GM12878 (cell line): ENCODE measurements around the gene RCAN1. TPM values are rescaled to one million over a fixed set of nuclear protein-coding genes. Genes with fewer than 3 reads are reported as not detected.

Experiments
- ATAC-seq: fragments of 200-7000 bp; cut with Tn5 transposase; 3 replicates; pipeline ENCODE4 v1.9.1; 2020; ENCODE audit warnings: mild to moderate bottlenecking, moderate library complexity
- BruUV-seq: library from RNA; stranded (reverse); fragments of 400-500 nt; replicated peaks from 2 replicates; lab custom pipeline; 2021; lab: Mats Ljungman, UMichigan
- CTCF ChIA-PET: fragments of 300-600 bp; sonication (Branson Sonifier 250); formaldehyde crosslinking; extraction: SDS; loops from one replicate; lab custom pipeline; 2021; ENCODE audit warnings: inconsistent platforms; lab: Yijun Ruan, JAX
- POLR2A ChIA-PET: fragments of 350-600 bp; formaldehyde crosslinking; extraction: SDS; loops from one replicate; lab custom pipeline; 2021; ENCODE audit warnings: inconsistent platforms; lab: Charles Lee
- RAD21 ChIA-PET: fragments of 300-600 bp; sonication (Branson Sonifier 250); formaldehyde crosslinking; loops from one replicate; lab custom pipeline; 2023; ENCODE audit warnings: antibody characterized with exemption; ENCODE audit not compliant: unreplicated experiment; lab: Charles Lee
- SMC1A ChIA-PET: fragments of 300-600 bp; sonication (Branson Sonifier 250); formaldehyde crosslinking; loops from one replicate; lab custom pipeline; 2023; ENCODE audit not compliant: unreplicated experiment, uncharacterized antibody; lab: Charles Lee
- DNase-seq: peaks from one replicate; pipeline ENCODE4 v3.0.0-alpha.2; 2011; ENCODE audit warnings: low read depth, low spot score
- FAIRE-seq: peaks from 3 replicates; lab custom pipeline; 2011; peaks lifted over from hg19 to GRCh38; lab: Jason Lieb, UNC
- H2AFZ ChIP-seq: 2 replicates; pipeline ENCODE4 v1.6.0; 2011; ENCODE audit warnings: low read depth, low read length, control low read depth; ENCODE audit not compliant: control insufficient read depth
- H3K27ac ChIP-seq: 2 replicates; pipeline ENCODE4 v1.5.1; 2011; ENCODE audit warnings: control low read depth; ENCODE audit not compliant: control insufficient read depth, insufficient read depth
- H3K27me3 ChIP-seq, 2 experiments: replicated peaks in 1 of 2; 2 replicates each; pipeline versions ENCODE4 v1.6.0 to v1.6.1; 2011; ENCODE audit warnings: low read length in 1 of 2; ENCODE audit not compliant: control insufficient read depth in 2 of 2, insufficient read depth in 2 of 2
- H3K36me3 ChIP-seq, 2 experiments: 2 replicates each; pipeline ENCODE4 v1.5.1; 2011; ENCODE audit warnings: low read length in 1 of 2; ENCODE audit not compliant: control insufficient read depth in 2 of 2, insufficient read depth in 2 of 2
- H3K4me1 ChIP-seq: 2 replicates; pipeline ENCODE4 v1.6.1; 2011; ENCODE audit warnings: mild to moderate bottlenecking, low read length, moderate library complexity, mixed read lengths; ENCODE audit not compliant: control insufficient read depth, insufficient read depth
- H3K4me2 ChIP-seq: 2 replicates; pipeline ENCODE4 v1.6.0; 2011; ENCODE audit warnings: control low read depth; ENCODE audit not compliant: control insufficient read depth, insufficient read depth
- H3K4me3 ChIP-seq: fragments of 200-600 bp; sonication (generic); 2 replicates; pipeline ENCODE4 v1.5.1; 2016
- H3K79me2 ChIP-seq: 2 replicates; pipeline ENCODE4 v1.6.0; 2011; ENCODE audit warnings: low read length; ENCODE audit not compliant: control insufficient read depth, insufficient read depth
- H3K9ac ChIP-seq: 2 replicates; pipeline ENCODE4 v1.8.0; 2011; ENCODE audit warnings: low read length, control low read depth, mixed read lengths; ENCODE audit not compliant: control insufficient read depth, insufficient read depth
- H3K9me3 ChIP-seq: replicated peaks from 3 replicates; pipeline ENCODE4 v1.5.1; 2011; ENCODE audit warnings: mild to moderate bottlenecking, low read length; ENCODE audit not compliant: control insufficient read depth, insufficient read depth
- H4K20me1 ChIP-seq: 2 replicates; pipeline ENCODE4 v1.6.0; 2011; ENCODE audit not compliant: control insufficient read depth, insufficient read depth
- RCOR1 ChIP-seq: conservative IDR thresholded peaks from 2 replicates; pipeline ENCODE4 v1.6.1; 2012; ENCODE audit warnings: low read depth, low read length, improper control_type of control experiment
- TAF1 ChIP-seq: IDR thresholded peaks from 2 replicates; pipeline ENCODE4 v1.6.1; 2011; ENCODE audit warnings: mild to moderate bottlenecking, low read depth, low read length, borderline replicate concordance
- WGBS: methylation state at CpG from one replicate; pipeline ENCODE4 v1.1.6; 2016; ENCODE audit warnings: low lambda C conversion rate; ENCODE audit not compliant: insufficient replicate concordance, insufficient coverage; ENCODE audit errors: missing lambda C conversion rate; 5-methylcytosine and 5-hydroxymethylcytosine counted together
- in situ Hi-C: fragments of 300-500 bp; cut with MboI; formaldehyde crosslinking; loops from 9 replicates; pipeline ENCODE4 v1.14.3; 2018; ENCODE audit warnings: mixed read lengths
- intact Hi-C: fragments of 100-400 bp; cut with micrococcal nuclease; formaldehyde crosslinking; loops from one replicate; pipeline ENCODE4 v1.14.2; 2022; ENCODE audit not compliant: unreplicated experiment
- polyA plus RNA-seq, 11 experiments: library from polyadenylated mRNA; depleted of rRNA in 4 of 11; unstranded in 6 of 11; stranded (reverse) in 5 of 11; fragments of >200 nt; fragmentation: Nextera tagmentation in 4 of 11; fragmentation: Illumina TruSeq in 1 of 11; extraction: Ambion mirVana in 4 of 11; extraction: Trizol in 1 of 11; gene quantifications; 1 replicate in 1 of 11; 2 replicates in 10 of 11; pipeline versions ENCODE4 v1.2.1 to v1.2.3, GENCODE V29; 2011 to 2016; ENCODE audit warnings: inconsistent platforms in 2 of 11, missing spikeins in 2 of 11, low read depth in 1 of 11
- total RNA-seq, 4 experiments: library from RNA; depleted of rRNA in 3 of 4; stranded (reverse); fragments of >200 nt in 3 of 4; fragmentation: Illumina TruSeq in 1 of 4; extraction: Trizol in 1 of 4; gene quantifications; 2 replicates each; pipeline versions ENCODE4 v1.2.1 to v1.2.3, GENCODE V29; 2013 to 2021
- TF ChIP-seq, protein P1 (sequence below): fragments of 450-650 bp; formaldehyde crosslinking; IDR thresholded peaks from 2 replicates; pipeline ENCODE4 v1.4.0; 2020; ENCODE audit warnings: mild to moderate bottlenecking, moderate library complexity
- TF ChIP-seq, protein P2 (sequence below): fragments of 450-650 bp; IDR thresholded peaks from 2 replicates; pipeline ENCODE4 v1.6.1; 2017; ENCODE audit warnings: mild to moderate bottlenecking
- TF ChIP-seq, protein P3 (sequence below): fragments of 450-650 bp; IDR thresholded peaks from 2 replicates; pipeline ENCODE4 v1.6.1; 2014; ENCODE audit warnings: mild to moderate bottlenecking

Gene RCAN1
- total and polyA plus RNA-seq, 10 of the 15 experiments (the other 5 are each of a cell fraction or from before 2014, with no cell fraction given): 2.8 to 12.9 (median 10.5) TPM

DNA sequence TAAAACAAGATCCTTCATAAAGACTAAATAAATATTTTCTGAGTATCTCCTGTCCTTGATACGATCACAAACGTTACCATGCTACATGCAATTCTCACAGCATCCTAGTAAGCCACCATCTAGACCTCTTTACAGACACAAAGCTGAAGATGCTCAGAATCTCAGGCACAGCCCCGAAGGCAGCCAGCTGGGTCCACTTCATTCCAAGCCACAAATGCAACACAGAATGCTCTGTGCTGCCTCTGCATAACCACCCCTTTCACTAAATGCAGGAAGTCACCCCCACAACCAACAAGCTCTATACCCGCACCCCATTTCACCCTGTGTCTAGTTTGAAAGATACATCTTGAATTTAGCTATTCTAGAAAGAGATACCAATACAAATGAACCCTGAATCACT lies 12.9 kb downstream of the RCAN1 start:
- BruUV-seq: no TSS peak
- no peak overlapping the region for H3K9ac ChIP-seq
- TF ChIP-seq, protein P1, sequence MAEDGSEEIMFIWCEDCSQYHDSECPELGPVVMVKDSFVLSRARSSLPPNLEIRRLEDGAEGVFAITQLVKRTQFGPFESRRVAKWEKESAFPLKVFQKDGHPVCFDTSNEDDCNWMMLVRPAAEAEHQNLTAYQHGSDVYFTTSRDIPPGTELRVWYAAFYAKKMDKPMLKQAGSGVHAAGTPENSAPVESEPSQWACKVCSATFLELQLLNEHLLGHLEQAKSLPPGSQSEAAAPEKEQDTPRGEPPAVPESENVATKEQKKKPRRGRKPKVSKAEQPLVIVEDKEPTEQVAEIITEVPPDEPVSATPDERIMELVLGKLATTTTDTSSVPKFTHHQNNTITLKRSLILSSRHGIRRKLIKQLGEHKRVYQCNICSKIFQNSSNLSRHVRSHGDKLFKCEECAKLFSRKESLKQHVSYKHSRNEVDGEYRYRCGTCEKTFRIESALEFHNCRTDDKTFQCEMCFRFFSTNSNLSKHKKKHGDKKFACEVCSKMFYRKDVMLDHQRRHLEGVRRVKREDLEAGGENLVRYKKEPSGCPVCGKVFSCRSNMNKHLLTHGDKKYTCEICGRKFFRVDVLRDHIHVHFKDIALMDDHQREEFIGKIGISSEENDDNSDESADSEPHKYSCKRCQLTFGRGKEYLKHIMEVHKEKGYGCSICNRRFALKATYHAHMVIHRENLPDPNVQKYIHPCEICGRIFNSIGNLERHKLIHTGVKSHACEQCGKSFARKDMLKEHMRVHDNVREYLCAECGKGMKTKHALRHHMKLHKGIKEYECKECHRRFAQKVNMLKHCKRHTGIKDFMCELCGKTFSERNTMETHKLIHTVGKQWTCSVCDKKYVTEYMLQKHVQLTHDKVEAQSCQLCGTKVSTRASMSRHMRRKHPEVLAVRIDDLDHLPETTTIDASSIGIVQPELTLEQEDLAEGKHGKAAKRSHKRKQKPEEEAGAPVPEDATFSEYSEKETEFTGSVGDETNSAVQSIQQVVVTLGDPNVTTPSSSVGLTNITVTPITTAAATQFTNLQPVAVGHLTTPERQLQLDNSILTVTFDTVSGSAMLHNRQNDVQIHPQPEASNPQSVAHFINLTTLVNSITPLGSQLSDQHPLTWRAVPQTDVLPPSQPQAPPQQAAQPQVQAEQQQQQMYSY (CRISPR knock-in tag): no peak
- TF ChIP-seq, protein P2, sequence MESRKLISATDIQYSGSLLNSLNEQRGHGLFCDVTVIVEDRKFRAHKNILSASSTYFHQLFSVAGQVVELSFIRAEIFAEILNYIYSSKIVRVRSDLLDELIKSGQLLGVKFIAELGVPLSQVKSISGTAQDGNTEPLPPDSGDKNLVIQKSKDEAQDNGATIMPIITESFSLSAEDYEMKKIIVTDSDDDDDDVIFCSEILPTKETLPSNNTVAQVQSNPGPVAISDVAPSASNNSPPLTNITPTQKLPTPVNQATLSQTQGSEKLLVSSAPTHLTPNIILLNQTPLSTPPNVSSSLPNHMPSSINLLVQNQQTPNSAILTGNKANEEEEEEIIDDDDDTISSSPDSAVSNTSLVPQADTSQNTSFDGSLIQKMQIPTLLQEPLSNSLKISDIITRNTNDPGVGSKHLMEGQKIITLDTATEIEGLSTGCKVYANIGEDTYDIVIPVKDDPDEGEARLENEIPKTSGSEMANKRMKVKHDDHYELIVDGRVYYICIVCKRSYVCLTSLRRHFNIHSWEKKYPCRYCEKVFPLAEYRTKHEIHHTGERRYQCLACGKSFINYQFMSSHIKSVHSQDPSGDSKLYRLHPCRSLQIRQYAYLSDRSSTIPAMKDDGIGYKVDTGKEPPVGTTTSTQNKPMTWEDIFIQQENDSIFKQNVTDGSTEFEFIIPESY: no peak
- TF ChIP-seq RCOR1 (no peak), TAF1 (no peak)
- TF ChIP-seq, protein P3, sequence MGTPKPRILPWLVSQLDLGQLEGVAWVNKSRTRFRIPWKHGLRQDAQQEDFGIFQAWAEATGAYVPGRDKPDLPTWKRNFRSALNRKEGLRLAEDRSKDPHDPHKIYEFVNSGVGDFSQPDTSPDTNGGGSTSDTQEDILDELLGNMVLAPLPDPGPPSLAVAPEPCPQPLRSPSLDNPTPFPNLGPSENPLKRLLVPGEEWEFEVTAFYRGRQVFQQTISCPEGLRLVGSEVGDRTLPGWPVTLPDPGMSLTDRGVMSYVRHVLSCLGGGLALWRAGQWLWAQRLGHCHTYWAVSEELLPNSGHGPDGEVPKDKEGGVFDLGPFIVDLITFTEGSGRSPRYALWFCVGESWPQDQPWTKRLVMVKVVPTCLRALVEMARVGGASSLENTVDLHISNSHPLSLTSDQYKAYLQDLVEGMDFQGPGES: no peak
- ATAC-seq (no peak), FAIRE-seq (no peak), DNase-seq (no peak)
- no peaks in the 10 kb centered on the region for H3K27me3 ChIP-seq
- CTCF ChIA-PET: interaction anchor here (0.6 to 6.1 kb wide), 29 partner anchors 9 to 679 kb away, joined by 3 to 216 read pairs (median 6); partner anchors contain the start of genes KCNE1 and RCAN1
- in situ Hi-C loops (no loop called here), intact Hi-C loops (loop anchor here (2.0 kb wide), 1 partner anchor 29 kb away; no protein-coding TSS in a partner anchor)
- no peaks in the 10 kb centered on the region for H4K20me1 ChIP-seq
- WGBS: 71% methylated on average over 4 of the region's 4 CpGs
- H3K4me3 ChIP-seq: no peak overlapping the region
- SMC1A ChIA-PET: interaction anchor here (0.7 to 3.2 kb wide), 17 partner anchors 8 to 104 kb away, joined by 3 to 47 read pairs (median 6); partner anchors contain the start of gene KCNE1
- no peaks in the 10 kb centered on the region for H3K9me3 ChIP-seq
- RAD21 ChIA-PET: interaction anchor here (1.1 to 3.5 kb wide), 11 partner anchors 10 to 242 kb away, joined by 3 to 71 read pairs (median 9); partner anchors contain the start of genes KCNE1 and RCAN1
- H3K36me3 ChIP-seq: no peaks in the 10 kb centered on the region
- H2AFZ ChIP-seq: no peak overlapping the region
- no peaks in the 10 kb centered on the region for H3K4me1 ChIP-seq
- no peak overlapping the region for H3K4me2 ChIP-seq
- H3K27ac ChIP-seq: no peak overlapping the region
- H3K79me2 ChIP-seq: no peaks in the 10 kb centered on the region
- POLR2A ChIA-PET: no interaction called here
